WTC11 (cell line): ENCODE measurements around the gene VSIR.

Experiments used
- CTCF ChIP-seq: fragments of 200-600 bp; IDR thresholded peaks from 2 replicates; pipeline ENCODE4 v1.8.0; 2022; ENCODE audit warnings: antibody characterized with exemption
- ZNF512 ChIP-seq: sonication (generic); formaldehyde crosslinking; IDR thresholded peaks from 2 replicates; pipeline ENCODE4 v1.8.1; 2022; ENCODE audit warnings: missing genetic modification reagents, borderline replicate concordance

GRCh38 chr10:71736570-71736952, 36.8 kb downstream of the VSIR start:
- no peak for TF ChIP-seq ZNF512 (CRISPR knock-in tag)
- no peak for TF ChIP-seq CTCF
